ENCODE results near the gene TNS4.

Gene TNS4

GRCh38 chr17:40456396-40456951 is 44.9 kb downstream of the TNS4 start:
- no peak for DNase-seq

- DNase-seq = no peak
These were observed 46.8 kb downstream of the TNS4 start for GRCh38 chr17:40454613-40454995.

GRCh38 chr17:40453881-40454612 is 47.4 kb downstream of the TNS4 start:
- no peak for DNase-seq

GRCh38 chr17:40452921-40453378 is 48.5 kb downstream of the TNS4 start:
- DNase-seq = no peak

- DNase-seq = no peak
These were observed 49.1 kb downstream of the TNS4 start for GRCh38 chr17:40452216-40452787.

GRCh38 chr17:40451420-40451819 is 50.0 kb downstream of the TNS4 start:
- DNase-seq = no peak

- no peak for DNase-seq
These were observed 51.2 kb downstream of the TNS4 start for GRCh38 chr17:40450175-40450574.

- DNase-seq = no peak
These were observed 52.7 kb downstream of the TNS4 start for GRCh38 chr17:40448639-40449261.

- peak; percentile 8 for DNase-seq
These were observed 53.2 kb downstream of the TNS4 start for GRCh38 chr17:40448213-40448638.

- no peak for DNase-seq
These were observed 53.6 kb downstream of the TNS4 start for GRCh38 chr17:40447806-40448205.

GRCh38 chr17:40447148-40447644 is 54.2 kb downstream of the TNS4 start:
- no peak for DNase-seq

- no peak for DNase-seq
These were observed 55.5 kb downstream of the TNS4 start for GRCh38 chr17:40445751-40446468.

- no peak for DNase-seq
These were observed 57.2 kb downstream of the TNS4 start for GRCh38 chr17:40443988-40444899.

GRCh38 chr17:40443196-40443987 is 58.0 kb downstream of the TNS4 start, which contains the start of gene IGFBP4:
IGFBP4 (plus strand) TSS chr17:40443450; CDS start chr17:40443736, 286 bp downstream.
- peak; percentile 48 for DNase-seq

GRCh38 chr17:40442392-40443195 is 58.8 kb downstream of the TNS4 start:
- no peak for DNase-seq

- DNase-seq = no peak
These were observed 61.3 kb downstream of the TNS4 start for GRCh38 chr17:40440166-40440565.

- DNase-seq = no peak
These were observed 64.2 kb downstream of the TNS4 start for GRCh38 chr17:40437095-40437732.

GRCh38 chr17:40436636-40437035 is 64.8 kb downstream of the TNS4 start:
- DNase-seq = no peak

Data from central memory CD4-positive, alpha-beta T cell (primary cell).